IMR-90 (cell line): ENCODE results near the gene MRPL20. TPM values are rescaled to one million over a fixed set of nuclear protein-coding genes. Genes with fewer than 3 reads are reported as not detected.

Experiments
- ATAC-seq: fragments of 200-7000 bp; cut with Tn5 transposase; 2 replicates; pipeline ENCODE4 v1.9.1; 2020; ENCODE audit warnings: low read depth, mild to moderate bottlenecking, moderate library complexity
- Bru-seq: library from RNA; stranded (reverse); fragments of 400-500 nt; gene quantifications from one replicate; lab custom pipeline; 2021; lab: Mats Ljungman, UMichigan
- BruChase-seq, 2 experiments: library from RNA; stranded (reverse); fragments of 400-500 nt; gene quantifications; one replicate each; lab custom pipeline; 2021; lab: Mats Ljungman, UMichigan
- BruUV-seq: library from RNA; stranded (reverse); fragments of 400-500 nt; replicated peaks from 2 replicates; lab custom pipeline; 2021; lab: Mats Ljungman, UMichigan
- CTCF ChIA-PET: fragments of 300-600 bp; formaldehyde crosslinking; extraction: SDS; loops from one replicate; lab custom pipeline; 2021; ENCODE audit warnings: antibody characterized with exemption; lab: Yijun Ruan, JAX
- POLR2A ChIA-PET: fragments of 300-600 bp; sonication (Branson Sonifier 250); formaldehyde crosslinking; loops from one replicate; lab custom pipeline; 2022; ENCODE audit warnings: antibody characterized with exemption; ENCODE audit not compliant: unreplicated experiment; lab: Charles Lee
- DNase-seq: peaks from one replicate; pipeline ENCODE4 v3.0.0; 2013
- H2AFZ ChIP-seq: replicated peaks from 2 replicates; pipeline ENCODE3; 2013; ENCODE audit warnings: low read length, mild to moderate bottlenecking; ENCODE audit not compliant: poor library complexity
- H2AK5ac ChIP-seq: 2 replicates; pipeline ENCODE4 v1.6.1; 2013; ENCODE audit warnings: low read depth, low read length, inconsistent platforms
- H2AK9ac ChIP-seq: replicated peaks from 2 replicates; pipeline ENCODE3; 2013; ENCODE audit warnings: mild to moderate bottlenecking, low read depth, low read length, moderate library complexity; ENCODE audit not compliant: poor library complexity
- H2BK120ac ChIP-seq: 2 replicates; pipeline ENCODE4 v1.6.1; 2013; ENCODE audit warnings: low read depth, low read length, inconsistent platforms
- H2BK15ac ChIP-seq: 3 replicates; pipeline ENCODE4 v1.6.1; 2013; ENCODE audit warnings: low read depth, low read length, inconsistent platforms
- H2BK20ac ChIP-seq: 2 replicates; pipeline ENCODE4 v1.6.1; 2013; ENCODE audit warnings: low read depth, mild to moderate bottlenecking, inconsistent platforms, low read length, moderate library complexity
- H2BK5ac ChIP-seq: 2 replicates; pipeline ENCODE4 v1.6.1; 2013; ENCODE audit warnings: mild to moderate bottlenecking, low read depth, low read length, inconsistent platforms; ENCODE audit not compliant: poor library complexity, severe bottlenecking
- H3K14ac ChIP-seq: replicated peaks from 2 replicates; pipeline ENCODE4 v1.6.1; 2013; ENCODE audit warnings: low read depth, low read length, inconsistent platforms
- H3K18ac ChIP-seq: 2 replicates; pipeline ENCODE4 v1.6.1; 2013; ENCODE audit warnings: low read depth, low read length, control low read depth
- H3K23ac ChIP-seq: 2 replicates; pipeline ENCODE4 v1.6.1; 2013; ENCODE audit warnings: low read depth, low read length, inconsistent platforms
- H3K27ac ChIP-seq: 2 replicates; pipeline ENCODE4 v1.5.1; 2013; ENCODE audit warnings: mild to moderate bottlenecking, control low read depth, low read length; ENCODE audit not compliant: insufficient read depth
- H3K27me3 ChIP-seq: 2 replicates; pipeline ENCODE4 v1.6.1; 2013; ENCODE audit warnings: low read length; ENCODE audit not compliant: control insufficient read depth, insufficient read depth
- H3K36me3 ChIP-seq: 2 replicates; pipeline ENCODE4 v1.6.1; 2013; ENCODE audit warnings: low read length, mixed read lengths; ENCODE audit not compliant: control insufficient read depth, insufficient read depth
- H3K4ac ChIP-seq: 2 replicates; pipeline ENCODE4 v1.6.1; 2013; ENCODE audit warnings: low read depth, low read length, inconsistent platforms
- H3K4me1 ChIP-seq: 2 replicates; pipeline ENCODE4 v1.6.1; 2013; ENCODE audit warnings: low read length, mixed read lengths; ENCODE audit not compliant: control insufficient read depth, insufficient read depth
- H3K4me2 ChIP-seq: 2 replicates; pipeline ENCODE4 v1.6.1; 2013; ENCODE audit warnings: low read depth, mild to moderate bottlenecking, control low read depth, low read length, moderate library complexity
- H3K4me3 ChIP-seq: 2 replicates; pipeline ENCODE4 v1.5.1; 2013; ENCODE audit warnings: low read depth, mild to moderate bottlenecking, control low read depth, low read length, moderate library complexity; ENCODE audit not compliant: insufficient read depth
- H3K56ac ChIP-seq: 2 replicates; pipeline ENCODE4 v1.6.1; 2013; ENCODE audit warnings: low read length, inconsistent platforms; ENCODE audit not compliant: insufficient read depth; ENCODE audit errors: extremely low read depth
- H3K79me1 ChIP-seq, 2 experiments: 2 replicates each; pipeline ENCODE4 v1.6.1; 2013; ENCODE audit warnings: low read length in 2 of 2, inconsistent platforms in 1 of 2, low read depth in 1 of 2
- H3K9ac ChIP-seq: 2 replicates; pipeline ENCODE4 v1.6.1; 2013; ENCODE audit warnings: low read depth, low read length, control low read depth
- H3K9me1 ChIP-seq: 2 replicates; pipeline ENCODE4 v1.6.1; 2013; ENCODE audit warnings: low read length, inconsistent platforms; ENCODE audit not compliant: insufficient read depth
- H3K9me3 ChIP-seq: 2 replicates; pipeline ENCODE4 v1.6.1; 2013; ENCODE audit warnings: low read length; ENCODE audit not compliant: control insufficient read depth, insufficient read depth
- H4K20me1 ChIP-seq: 2 replicates; pipeline ENCODE4 v1.6.1; 2013; ENCODE audit warnings: low read length, inconsistent platforms; ENCODE audit not compliant: insufficient read depth
- H4K5ac ChIP-seq: 2 replicates; pipeline ENCODE4 v1.6.1; 2013; ENCODE audit warnings: mild to moderate bottlenecking, low read depth, low read length, control low read depth
- H4K8ac ChIP-seq, 2 experiments: 2 replicates each; pipeline ENCODE4 v1.6.1; 2013; ENCODE audit warnings: low read depth in 2 of 2, low read length in 2 of 2, control low read depth in 1 of 2, inconsistent platforms in 1 of 2
- H4K91ac ChIP-seq: 2 replicates; pipeline ENCODE4 v1.6.1; 2013; ENCODE audit warnings: low read depth, low read length, inconsistent platforms; ENCODE audit not compliant: insufficient read depth
- BHLHE40 ChIP-seq: fragments of 150-350 bp; IDR thresholded peaks from 2 replicates; pipeline ENCODE4 v1.6.1; 2016; ENCODE audit warnings: mild to moderate bottlenecking, low read depth, low read length
- CTCF ChIP-seq: conservative IDR thresholded peaks from 2 replicates; pipeline ENCODE4 v1.5.1; 2012; ENCODE audit warnings: mild to moderate bottlenecking, low read depth, low read length, improper control_type of control experiment
- FOS ChIP-seq: fragments of 150-350 bp; IDR thresholded peaks from 2 replicates; pipeline ENCODE4 v1.6.1; 2016; ENCODE audit warnings: low read depth, low read length
- MAFK ChIP-seq: IDR thresholded peaks from 2 replicates; pipeline ENCODE4 v1.6.1; 2012; ENCODE audit warnings: low read depth, low read length, improper control_type of control experiment
- MAZ ChIP-seq: IDR thresholded peaks from 2 replicates; pipeline ENCODE4 v1.6.1; 2012; ENCODE audit warnings: low read depth, mild to moderate bottlenecking, low read length, improper control_type of control experiment, moderate library complexity, borderline replicate concordance
- MXI1 ChIP-seq: IDR thresholded peaks from 2 replicates; pipeline ENCODE4 v1.6.1; 2012; ENCODE audit warnings: low read depth, mild to moderate bottlenecking, low read length, moderate library complexity, borderline replicate concordance
- POLR2A ChIP-seq: IDR thresholded peaks from 2 replicates; pipeline ENCODE4 v1.6.1; 2012; ENCODE audit warnings: mild to moderate bottlenecking, low read depth, low read length
- SMC3 ChIP-seq: fragments of 150-350 bp; IDR thresholded peaks from 2 replicates; pipeline ENCODE4 v1.6.1; 2016; ENCODE audit warnings: low read depth, mild to moderate bottlenecking, antibody characterized with exemption, low read length, moderate library complexity
- USF2 ChIP-seq: fragments of 150-350 bp; IDR thresholded peaks from 2 replicates; pipeline ENCODE4 v1.6.1; 2017; ENCODE audit warnings: mild to moderate bottlenecking, antibody characterized with exemption, low read length, low read depth
- WGBS, 2 experiments: methylation state at CpG; one replicate each; pipeline versions ENCODE4 v1.1.5 to v1.1.7; 2013; ENCODE audit warnings: missing lambda C conversion rate in 2 of 2; ENCODE audit not compliant: insufficient read length in 1 of 2; ENCODE audit errors: extremely low coverage in 2 of 2; 5-methylcytosine and 5-hydroxymethylcytosine counted together
- dilution Hi-C: fragments of 300-500 bp; cut with HindIII; formaldehyde crosslinking; loops from one replicate; pipeline ENCODE4 v1.14.3; 2018; ENCODE audit warnings: low sequenced_read_pairs; ENCODE audit not compliant: unreplicated experiment
- in situ Hi-C: fragments of 300-500 bp; cut with MboI; formaldehyde crosslinking; loops from 3 replicates; pipeline ENCODE4 v1.14.3; 2019; ENCODE audit warnings: low sequenced_read_pairs, inconsistent platforms, mixed read lengths
- intact Hi-C: fragments of 100-400 bp; cut with micrococcal nuclease; formaldehyde crosslinking; loops from 2 replicates; pipeline ENCODE4 v1.10.0; 2022
- long read RNA-seq: library from polyadenylated mRNA; unstranded; transcript quantifications from one replicate; pipeline ENCODE4 v2.0.0, GENCODE V29; 2021; ENCODE audit not compliant: unreplicated experiment
- polyA plus RNA-seq, 3 experiments: library from polyadenylated mRNA; depleted of rRNA; stranded (reverse); fragments of >200 nt; gene quantifications; 2 replicates each; pipeline ENCODE4 v1.2.3, GENCODE V29; 2012; ENCODE audit warnings: low replicate concordance in 1 of 3
- total RNA-seq: library from RNA; depleted of rRNA; stranded (reverse); fragments of >200 nt; gene quantifications from 2 replicates; pipeline ENCODE4 v1.2.3, GENCODE V29; 2012; rRNA removed

MRPL20 gene
- 141 and 149 TPM in 2 replicates for total RNA-seq
- polyA plus RNA-seq (2012; rRNA removed) = 157 and 172 TPM in 2 replicates
- polyA plus RNA-seq (2012; cell fraction: cytosol; rRNA removed) = 121 and 215 TPM in 2 replicates
- 86.1 and 87.0 TPM in 2 replicates for polyA plus RNA-seq (2012; cell fraction: nucleus; rRNA removed; ENCODE audit: low replicate concordance)
- percentile 78 among the genes with signal in this experiment for Bru-seq, nascent RNA
- BruChase-seq, experiment 1, labeled RNA remaining after a 6-hour chase = percentile 90 among the genes with signal in this experiment
- BruChase-seq, experiment 2, labeled RNA remaining after a 2-hour chase = percentile 74 among the genes with signal in this experiment
- long read RNA-seq, transcript MRPL20-201 (4 exons, 721 nt) = major isoform, 40 of 51 reads
- long read RNA-seq, partial matches to known transcripts = 1 of 51 reads
- long read RNA-seq, other reads (novel, unspliced or antisense) = 8 of 51 reads

- POLR2A ChIA-PET = interaction anchor here (0.5 kb wide), 1 partner anchor 10 kb away, joined by 5 read pairs; no protein-coding TSS in a partner anchor
- Histone ChIP-seq H3K79me1 (peaks cover 14 to 60% of the 10 kb centered on the region in 2 experiments), H3K4me3 (peak within 1 kb of the TSS; percentile 90), H3K27me3 (no peaks in the 10 kb centered on the region), H4K91ac (peak within 1 kb of the TSS; percentile 90), H2BK15ac (no peak within 1 kb of the TSS), H3K9ac (peak within 1 kb of the TSS; percentile 83), H3K14ac (peak within 1 kb of the TSS; percentile 71; the same call in 1 of the 2 replicates), H2BK120ac (no peak within 1 kb of the TSS; the same call in 1 of the 2 replicates), H3K4me2 (peak within 1 kb of the TSS; percentile 91), H3K4me1 (peaks cover 5% of the 10 kb centered on the region), H4K5ac (peak within 1 kb of the TSS; percentile 83), H4K8ac (peak within 1 kb of the TSS; percentile 98 to 99), H3K4ac (peak within 1 kb of the TSS; percentile 92), H2BK20ac (no peak within 1 kb of the TSS), H3K9me3 (peaks cover 1% of the 10 kb centered on the region; the same call in 1 of the 2 replicates), H4K20me1 (peaks cover 22% of the 10 kb centered on the region; the same call in 1 of the 2 replicates), H2BK5ac (peak within 1 kb of the TSS; percentile 83), H2AK5ac (peak within 1 kb of the TSS; percentile 88), H3K9me1 (0 out of 2 replicates have a peak, but pooled peaks cover 4% of the 10 kb centered on the region), H3K36me3 (peaks cover 28% of the 10 kb centered on the region), H3K23ac (peak within 1 kb of the TSS; percentile 88; the same call in 1 of the 2 replicates), H2AFZ (peak within 1 kb of the TSS; percentile 97), H3K56ac (peak within 1 kb of the TSS; percentile 72), H2AK9ac (peak within 1 kb of the TSS; percentile 86), H3K18ac (no peak within 1 kb of the TSS), H3K27ac (peak within 1 kb of the TSS; percentile 80)
- CTCF ChIA-PET = interaction anchor here (1.0 kb wide), 1 partner anchor 35 kb away, joined by 3 read pairs; no protein-coding TSS in a partner anchor
- DNase-seq (peak; percentile 86), ATAC-seq (peak; percentile 94)
- TF ChIP-seq CTCF (no peak), MXI1 (peak; percentile 79), USF2 (peak; percentile 63; the same call in 1 of the 2 replicates), MAFK (no peak), SMC3 (no peak), BHLHE40 (peak; percentile 35; the same call in 1 of the 2 replicates), FOS (no peak), MAZ (peak; percentile 34; the same call in 1 of the 2 replicates), POLR2A (peak; percentile 86)
- dilution Hi-C loops (no loop called here), intact Hi-C loops (loop anchor here (5.0 kb wide), 1 partner anchor 35 kb away; no protein-coding TSS in a partner anchor), in situ Hi-C loops (no loop called here)
- TSS peak; percentile 62 for BruUV-seq
- WGBS, 2 experiments = 1% methylated on average over 76 of the region's 98 CpGs; no CpG with 5 or more reads in 1 of the 2 experiments
Measured at GRCh38 chr1:1406821-1407635, at the start of gene MRPL20. TSS of gene MRPL20 (minus strand) at chr1:1407293. CDS start at chr1:1407217, 76 bp downstream.
